ENCODE measurements around the gene CST3.

CST3 gene

GRCh38 chr20:23644164-23644563 lies 6.4 kb upstream of the CST3 start (continued):
- no peak for TF ChIP-seq ZBTB11 (tag by site-specific recombination; conservative IDR thresholded peaks at IDR 0.05; ENCODE audit: low read depth)
- TF ChIP-seq ZNF148 (tag by site-specific recombination; IDR thresholded peaks at IDR 0.05; ENCODE audit: borderline replicate concordance) = no peak
- no peak for TF ChIP-seq ZNF140 (tag by site-specific recombination; IDR thresholded peaks at IDR 0.05)
- no peak for TF ChIP-seq ZBTB8A (tag by site-specific recombination; IDR thresholded peaks at IDR 0.05)
- TF ChIP-seq ZNF112 (tag by site-specific recombination; IDR thresholded peaks at IDR 0.05) = no peak
- no peak for TF ChIP-seq ZNF37A (tag by site-specific recombination; IDR thresholded peaks at IDR 0.05)
- TF ChIP-seq BCL11A (tag by site-specific recombination; IDR thresholded peaks at IDR 0.05; ENCODE audit: low read depth) = no peak
- TF ChIP-seq ZNF529 (tag by site-specific recombination; IDR thresholded peaks at IDR 0.05; ENCODE audit: insufficient replicate concordance) = no peak
- no peak for TF ChIP-seq ZEB2 (tag by site-specific recombination; IDR thresholded peaks at IDR 0.05)
- TF ChIP-seq ZNF174 (tag by site-specific recombination; IDR thresholded peaks at IDR 0.05) = no peak
- TF ChIP-seq ZNF423 (tag by site-specific recombination; IDR thresholded peaks at IDR 0.05) = no peak

GRCh38 chr20:23643659-23644058 lies 5.9 kb upstream of the CST3 start:
- POLR2A ChIA-PET = no interaction called here
- Histone ChIP-seq H3K4me3 (ENCODE audit: low read depth, low read length) (no peak overlapping the region), H3K4me1 (ENCODE audit: control insufficient read depth, insufficient read depth, low read length) (no peaks in the 10 kb centered on the region), H3K27ac (ENCODE audit: extremely low read depth, low read depth, low read length) (no peak overlapping the region), H3K9me3 (ENCODE audit: control insufficient read depth, insufficient read depth, low read depth, low read length) (no peaks in the 10 kb centered on the region), H3K36me3 (ENCODE audit: control insufficient read depth in 2 of 2, insufficient read depth in 1 of 2, low read length in 2 of 2) (no peaks in the 10 kb centered on the region)
- CTCF ChIA-PET = no interaction called here
- no peak for TF ChIP-seq SCRT2 (tag by site-specific recombination; IDR thresholded peaks at IDR 0.05)
- no peak for TF ChIP-seq ZNF670 (tag by site-specific recombination; IDR thresholded peaks at IDR 0.05; ENCODE audit: low read depth)
- no peak for TF ChIP-seq ZNF621 (tag by site-specific recombination; IDR thresholded peaks at IDR 0.05)
- no peak for TF ChIP-seq ZNF350 (tag by site-specific recombination; IDR thresholded peaks at IDR 0.05)
- peak; percentile 72 for TF ChIP-seq PRDM1 (tag by site-specific recombination; IDR thresholded peaks at IDR 0.05)
- no peak for TF ChIP-seq ZNF157 (tag by site-specific recombination; IDR thresholded peaks at IDR 0.05)

- Histone ChIP-seq H3K4me1 (ENCODE audit: control insufficient read depth, insufficient read depth, low read length) (no peaks in the 10 kb centered on the region), H3K9me3 (ENCODE audit: control insufficient read depth, insufficient read depth, low read depth, low read length) (no peaks in the 10 kb centered on the region), H3K27ac (ENCODE audit: extremely low read depth, low read depth, low read length) (no peak overlapping the region), H3K4me3 (ENCODE audit: low read depth, low read length) (no peak overlapping the region), H3K36me3 (ENCODE audit: control insufficient read depth in 2 of 2, insufficient read depth in 1 of 2, low read length in 2 of 2) (no peaks in the 10 kb centered on the region)
- TF ChIP-seq ZIC2 (tag by site-specific recombination; IDR thresholded peaks at IDR 0.05) (peak; percentile 22; the same call in 1 of the 2 replicates), ZNF433 (tag by site-specific recombination; IDR thresholded peaks at IDR 0.05; ENCODE audit: low read depth) (no peak)
- POLR2A ChIA-PET = no interaction called here
- CTCF ChIA-PET = no interaction called here
Measured at GRCh38 chr20:23641936-23642751, 4.4 kb upstream of the CST3 start.
